HepG2 (cell line): Measurements from ENCODE around the gene ZIC4. TPM values are rescaled to one million over a fixed set of nuclear protein-coding genes. Genes with fewer than 3 reads are reported as not detected.
A peak's percentile ranks its signal among the peaks of the same experiment; 100 is the strongest.

Experiments used
- AGO2 ChIP-seq: fragments of 200-400 bp; formaldehyde crosslinking; optimal IDR thresholded peaks from 2 replicates; pipeline ENCODE3; 2017; ENCODE audit warnings: mild to moderate bottlenecking, low read depth, low read length, moderate library complexity
- CBX5 ChIP-seq: sonication (generic); formaldehyde crosslinking; IDR thresholded peaks from 2 replicates; pipeline ENCODE4 v1.4.0; 2020; ENCODE audit warnings: missing genetic modification reagents, borderline replicate concordance
- CEBPG ChIP-seq: IDR thresholded peaks from 2 replicates; pipeline ENCODE4 v1.6.1; 2016
- DNMT3B ChIP-seq: conservative IDR thresholded peaks from 2 replicates; pipeline ENCODE4 v1.6.1; 2016; ENCODE audit warnings: missing biosample characterization, control low read depth
- EHMT2 ChIP-seq: fragments of 200-600 bp; sonication (generic); IDR thresholded peaks from 2 replicates; pipeline ENCODE4 v1.7.0; 2017; ENCODE audit warnings: antibody characterized with exemption, low read depth, low read length, borderline replicate concordance
- HDAC1 ChIP-seq: sonication (generic); formaldehyde crosslinking; IDR thresholded peaks from 2 replicates; pipeline ENCODE4 v1.5.1; 2020; ENCODE audit warnings: mild to moderate bottlenecking, missing genetic modification reagents
- HHEX ChIP-seq: IDR thresholded peaks from 2 replicates; pipeline ENCODE4 v1.6.1; 2016; ENCODE audit warnings: control low read depth
- HNRNPLL ChIP-seq: fragments of 200-400 bp; formaldehyde crosslinking; IDR thresholded peaks from 2 replicates; pipeline ENCODE4 v1.6.1; 2017; ENCODE audit warnings: mild to moderate bottlenecking, low read depth, low read length; ENCODE audit not compliant: poor library complexity, severe bottlenecking
- LCORL ChIP-seq, 2 experiments: fragments of 450-650 bp in 1 of 2; sonication (generic) in 1 of 2; formaldehyde crosslinking in 1 of 2; IDR thresholded peaks; 2 replicates each; pipeline versions ENCODE4 v1.5.0 to v1.6.1; 2017 to 2020; ENCODE audit warnings: antibody characterized with exemption in 1 of 2, missing genetic modification reagents in 1 of 2
- MAFF ChIP-seq: IDR thresholded peaks from 2 replicates; pipeline ENCODE4 v1.6.1; 2011; ENCODE audit warnings: low read depth, low read length, improper control_type of control experiment
- NR2F2 ChIP-seq: IDR thresholded peaks from 2 replicates; pipeline ENCODE4 v1.6.1; 2012; ENCODE audit warnings: low read depth, inconsistent platforms, borderline replicate concordance
- PPARG ChIP-seq: conservative IDR thresholded peaks from 2 replicates; pipeline ENCODE4 v1.6.1; 2016; ENCODE audit warnings: missing biosample characterization, missing genetic modification reagents
- REXO4 ChIP-seq: sonication (generic); formaldehyde crosslinking; IDR thresholded peaks from 2 replicates; pipeline ENCODE4 v1.8.0; 2022; ENCODE audit warnings: missing genetic modification reagents, mild to moderate bottlenecking, borderline replicate concordance
- SRF ChIP-seq: IDR thresholded peaks from 2 replicates; pipeline ENCODE4 v1.6.1; 2011; ENCODE audit warnings: mild to moderate bottlenecking, low read depth, low read length, moderate library complexity
- TRIM24 ChIP-seq: sonication (generic); formaldehyde crosslinking; IDR thresholded peaks from 2 replicates; pipeline ENCODE4 v1.8.0; 2022; ENCODE audit warnings: mild to moderate bottlenecking, missing genetic modification reagents
- ZBED4 ChIP-seq: sonication (generic); formaldehyde crosslinking; IDR thresholded peaks from 2 replicates; pipeline ENCODE4 v1.4.0; 2020; ENCODE audit warnings: missing genetic modification reagents, borderline replicate concordance
- ZMYM4 ChIP-seq: sonication (generic); formaldehyde crosslinking; IDR thresholded peaks from 2 replicates; pipeline ENCODE4 v1.8.1; 2023; ENCODE audit warnings: mild to moderate bottlenecking, missing genetic modification reagents
- polyA plus RNA-seq, 8 experiments: library from polyadenylated mRNA; depleted of rRNA in 3 of 8; stranded (reverse) in 7 of 8; unstranded in 1 of 8; fragments of >200 nt; fragmentation: Illumina TruSeq in 4 of 8; extraction: Trizol in 4 of 8; gene quantifications; 2 replicates each; pipeline versions ENCODE4 v1.2.1 to v1.2.3, GENCODE V29; 2011 to 2016; ENCODE audit warnings: low read depth in 4 of 8, missing spikeins in 1 of 8, mixed read lengths in 1 of 8; ENCODE audit not compliant: insufficient read depth in 1 of 8
- total RNA-seq, 5 experiments: library from RNA; depleted of rRNA; stranded (reverse); fragments of >200 nt; fragmentation: Illumina TruSeq; extraction: Trizol; gene quantifications; 2 replicates each; pipeline ENCODE4 v1.2.3, GENCODE V29; 2016; ENCODE audit warnings: low read depth in 1 of 5
- TF ChIP-seq, protein P1 (sequence below): sonication (generic); formaldehyde crosslinking; IDR thresholded peaks from 2 replicates; pipeline ENCODE4 v1.5.0; 2020; ENCODE audit warnings: mild to moderate bottlenecking, missing genetic modification reagents
- TF ChIP-seq, protein P2 (sequence below): sonication (generic); formaldehyde crosslinking; IDR thresholded peaks from 2 replicates; pipeline ENCODE4 v1.4.0; 2020; ENCODE audit warnings: mild to moderate bottlenecking, missing genetic modification reagents
- TF ChIP-seq, protein P3 (sequence below): IDR thresholded peaks from 2 replicates; pipeline ENCODE4 v1.6.1; 2016
- TF ChIP-seq, protein P4 (sequence below): sonication (generic); formaldehyde crosslinking; conservative IDR thresholded peaks from 2 replicates; pipeline ENCODE4 v1.8.0; 2022; ENCODE audit warnings: low read depth, missing genetic modification reagents

Gene ZIC4
- total and polyA plus RNA-seq, 2 of the 13 experiments (the other 11 are each of a cell fraction or from before 2014, with no cell fraction given), result not detected

GRCh38 chr3:147368561-147369221, 37.7 kb downstream of the ZIC4 start (continued):
- TF ChIP-seq ZBED4 (CRISPR knock-in tag), result 0 out of 2 replicates have a peak, but pooled peaks have one; percentile 60
- TF ChIP-seq, protein P1, sequence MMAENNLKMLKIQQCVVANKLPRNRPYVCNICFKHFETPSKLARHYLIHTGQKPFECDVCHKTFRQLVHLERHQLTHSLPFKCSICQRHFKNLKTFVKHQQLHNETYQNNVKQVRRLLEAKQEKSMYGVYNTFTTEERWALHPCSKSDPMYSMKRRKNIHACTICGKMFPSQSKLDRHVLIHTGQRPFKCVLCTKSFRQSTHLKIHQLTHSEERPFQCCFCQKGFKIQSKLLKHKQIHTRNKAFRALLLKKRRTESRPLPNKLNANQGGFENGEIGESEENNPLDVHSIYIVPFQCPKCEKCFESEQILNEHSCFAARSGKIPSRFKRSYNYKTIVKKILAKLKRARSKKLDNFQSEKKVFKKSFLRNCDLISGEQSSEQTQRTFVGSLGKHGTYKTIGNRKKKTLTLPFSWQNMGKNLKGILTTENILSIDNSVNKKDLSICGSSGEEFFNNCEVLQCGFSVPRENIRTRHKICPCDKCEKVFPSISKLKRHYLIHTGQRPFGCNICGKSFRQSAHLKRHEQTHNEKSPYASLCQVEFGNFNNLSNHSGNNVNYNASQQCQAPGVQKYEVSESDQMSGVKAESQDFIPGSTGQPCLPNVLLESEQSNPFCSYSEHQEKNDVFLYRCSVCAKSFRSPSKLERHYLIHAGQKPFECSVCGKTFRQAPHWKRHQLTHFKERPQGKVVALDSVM (CRISPR knock-in tag), result no peak
- TF ChIP-seq, protein P2, sequence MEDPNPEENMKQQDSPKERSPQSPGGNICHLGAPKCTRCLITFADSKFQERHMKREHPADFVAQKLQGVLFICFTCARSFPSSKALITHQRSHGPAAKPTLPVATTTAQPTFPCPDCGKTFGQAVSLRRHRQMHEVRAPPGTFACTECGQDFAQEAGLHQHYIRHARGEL (CRISPR knock-in tag), result no peak
- no peak for TF ChIP-seq AGO2
- peak; percentile 86 for TF ChIP-seq TRIM24 (CRISPR knock-in tag)
- no peak for TF ChIP-seq MAFF
- no peak for TF ChIP-seq REXO4 (CRISPR knock-in tag)
- peak; percentile 92 for TF ChIP-seq CEBPG (CRISPR knock-in tag)
- TF ChIP-seq HDAC1, result peak; percentile 42; the same call in 1 of the 2 replicates
- TF ChIP-seq NR2F2, result peak; percentile 83
- no peak for TF ChIP-seq DNMT3B
- TF ChIP-seq CBX5 (CRISPR knock-in tag), result peak; percentile 53; the same call in 1 of the 2 replicates
- no peak for TF ChIP-seq SRF
- peak; percentile 86 for TF ChIP-seq ZMYM4
- peak; percentile 73 for TF ChIP-seq PPARG (CRISPR knock-in tag)
- TF ChIP-seq, protein P3, sequence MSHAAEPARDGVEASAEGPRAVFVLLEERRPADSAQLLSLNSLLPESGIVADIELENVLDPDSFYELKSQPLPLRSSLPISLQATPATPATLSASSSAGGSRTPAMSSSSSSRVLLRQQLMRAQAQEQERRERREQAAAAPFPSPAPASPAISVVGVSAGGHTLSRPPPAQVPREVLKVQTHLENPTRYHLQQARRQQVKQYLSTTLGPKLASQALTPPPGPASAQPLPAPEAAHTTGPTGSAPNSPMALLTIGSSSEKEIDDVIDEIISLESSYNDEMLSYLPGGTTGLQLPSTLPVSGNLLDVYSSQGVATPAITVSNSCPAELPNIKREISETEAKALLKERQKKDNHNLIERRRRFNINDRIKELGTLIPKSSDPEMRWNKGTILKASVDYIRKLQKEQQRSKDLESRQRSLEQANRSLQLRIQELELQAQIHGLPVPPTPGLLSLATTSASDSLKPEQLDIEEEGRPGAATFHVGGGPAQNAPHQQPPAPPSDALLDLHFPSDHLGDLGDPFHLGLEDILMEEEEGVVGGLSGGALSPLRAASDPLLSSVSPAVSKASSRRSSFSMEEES (CRISPR knock-in tag), result peak; percentile 54; the same call in 1 of the 2 replicates
- peak; percentile 82; the same call in 1 of the 2 replicates for TF ChIP-seq HHEX (CRISPR knock-in tag)
- TF ChIP-seq, protein P4, sequence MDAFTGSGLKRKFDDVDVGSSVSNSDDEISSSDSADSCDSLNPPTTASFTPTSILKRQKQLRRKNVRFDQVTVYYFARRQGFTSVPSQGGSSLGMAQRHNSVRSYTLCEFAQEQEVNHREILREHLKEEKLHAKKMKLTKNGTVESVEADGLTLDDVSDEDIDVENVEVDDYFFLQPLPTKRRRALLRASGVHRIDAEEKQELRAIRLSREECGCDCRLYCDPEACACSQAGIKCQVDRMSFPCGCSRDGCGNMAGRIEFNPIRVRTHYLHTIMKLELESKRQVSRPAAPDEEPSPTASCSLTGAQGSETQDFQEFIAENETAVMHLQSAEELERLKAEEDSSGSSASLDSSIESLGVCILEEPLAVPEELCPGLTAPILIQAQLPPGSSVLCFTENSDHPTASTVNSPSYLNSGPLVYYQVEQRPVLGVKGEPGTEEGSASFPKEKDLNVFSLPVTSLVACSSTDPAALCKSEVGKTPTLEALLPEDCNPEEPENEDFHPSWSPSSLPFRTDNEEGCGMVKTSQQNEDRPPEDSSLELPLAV (CRISPR knock-in tag), result no peak
- peak; percentile 52; the same call in 1 of the 2 replicates for TF ChIP-seq EHMT2
- no peak for TF ChIP-seq HNRNPLL
- no peak for TF ChIP-seq LCORL (IDR thresholded peaks at IDR 0.05)
- TF ChIP-seq LCORL (CRISPR knock-in tag; IDR thresholded peaks at IDR 0.05), result peak; percentile 40; the same call in 1 of the 2 replicates
